Ectodermal cell (in vitro differentiated cells): ENCODE data around the gene STOX2.

Experiments used
- H3K27ac ChIP-seq: 2 replicates; pipeline ENCODE4 v1.7.0; 2013; ENCODE audit warnings: mild to moderate bottlenecking, low read depth, low read length; ENCODE audit not compliant: insufficient read depth, poor library complexity, severe bottlenecking
- H3K27me3 ChIP-seq: 2 replicates; pipeline ENCODE4 v1.7.0; 2013; ENCODE audit warnings: mild to moderate bottlenecking, low read length; ENCODE audit not compliant: insufficient read depth, control insufficient read depth, poor library complexity, severe bottlenecking
- H3K36me3 ChIP-seq: one replicate; pipeline ENCODE4 v1.7.0; 2013; ENCODE audit warnings: low read length; ENCODE audit not compliant: control insufficient read depth, insufficient read depth
- H3K4me1 ChIP-seq: one replicate; pipeline ENCODE4 v1.7.0; 2013; ENCODE audit warnings: low read length; ENCODE audit not compliant: control insufficient read depth, insufficient read depth
- H3K4me3 ChIP-seq: 2 replicates; pipeline ENCODE4 v1.7.0; 2013; ENCODE audit warnings: low read depth, low read length, control low read depth; ENCODE audit not compliant: insufficient read depth
- H3K9me3 ChIP-seq: 2 replicates; pipeline ENCODE4 v1.7.0; 2013; ENCODE audit warnings: mild to moderate bottlenecking, low read length, moderate library complexity; ENCODE audit not compliant: control insufficient read depth
- WGBS, 2 experiments: methylation state at CpG; one replicate each; pipeline ENCODE4 v1.1.7; 2013; ENCODE audit warnings: missing lambda C conversion rate in 2 of 2; 5-methylcytosine and 5-hydroxymethylcytosine counted together

STOX2 gene

GRCh38 chr4:183871581-183871980, 33.5 kb upstream of the STOX2 start:
- H3K4me3 ChIP-seq: no peak overlapping the region
- WGBS, 2 experiments: 100% methylated on average over 1 of the region's 4 CpGs; no CpG with 5 or more reads in 1 of the 2 experiments
- H3K9me3 ChIP-seq: no peaks in the 10 kb centered on the region
- H3K36me3 ChIP-seq: no peaks in the 10 kb centered on the region
- H3K27me3 ChIP-seq: no peaks in the 10 kb centered on the region
- no peaks in the 10 kb centered on the region for H3K4me1 ChIP-seq
- H3K27ac ChIP-seq: no peak overlapping the region

- Histone ChIP-seq H3K4me3 (no peak overlapping the region), H3K9me3 (no peaks in the 10 kb centered on the region), H3K4me1 (no peaks in the 10 kb centered on the region), H3K27me3 (no peaks in the 10 kb centered on the region), H3K27ac (no peak overlapping the region), H3K36me3 (no peaks in the 10 kb centered on the region)
- 96 to 97% methylated on average over 5 of the region's 5 CpGs for WGBS, 2 experiments
Measured at GRCh38 chr4:183872531-183872930, 32.6 kb upstream of the STOX2 start.

GRCh38 chr4:183873409-183874185, 31.5 kb upstream of the STOX2 start:
- 94 to 96% methylated on average over 7 of the region's 7 CpGs for WGBS, 2 experiments

GRCh38 chr4:183875251-183875825, 29.8 kb upstream of the STOX2 start:
- 90 to 93% methylated on average over 9 of the region's 10 CpGs for WGBS, 2 experiments
- H3K36me3 ChIP-seq: no peaks in the 10 kb centered on the region
- no peaks in the 10 kb centered on the region for H3K27me3 ChIP-seq
- H3K4me1 ChIP-seq: peaks cover 6% of the 10 kb centered on the region
- no peak overlapping the region for H3K4me3 ChIP-seq
- H3K9me3 ChIP-seq: no peaks in the 10 kb centered on the region
- H3K27ac ChIP-seq: no peak overlapping the region

More at GRCh38 chr4:183873409-183874185, 31.5 kb upstream of the STOX2 start:
- Histone ChIP-seq H3K27me3 (no peaks in the 10 kb centered on the region), H3K4me1 (no peaks in the 10 kb centered on the region), H3K9me3 (no peaks in the 10 kb centered on the region), H3K36me3 (no peaks in the 10 kb centered on the region), H3K27ac (no peak overlapping the region), H3K4me3 (no peak overlapping the region)

- Histone ChIP-seq H3K36me3 (no peaks in the 10 kb centered on the region), H3K9me3 (no peaks in the 10 kb centered on the region), H3K27me3 (no peaks in the 10 kb centered on the region), H3K27ac (no peak overlapping the region), H3K4me1 (peaks cover 6% of the 10 kb centered on the region), H3K4me3 (no peak overlapping the region)
- 80 to 82% methylated on average over 18 of the region's 18 CpGs for WGBS, 2 experiments
Measured at GRCh38 chr4:183876268-183876934, 28.7 kb upstream of the STOX2 start.

- Histone ChIP-seq H3K9me3 (no peaks in the 10 kb centered on the region), H3K27me3 (no peaks in the 10 kb centered on the region), H3K4me1 (peaks cover 6% of the 10 kb centered on the region), H3K27ac (no peak overlapping the region), H3K36me3 (no peaks in the 10 kb centered on the region), H3K4me3 (no peak overlapping the region)
- WGBS, 2 experiments: 37 to 48% methylated on average over 3 to 4 of the region's 4 CpGs
Measured at GRCh38 chr4:183878251-183878970, 26.7 kb upstream of the STOX2 start.

GRCh38 chr4:183885205-183885720, 19.8 kb upstream of the STOX2 start:
- WGBS, 2 experiments: 89% methylated on average over 7 of the region's 7 CpGs
- Histone ChIP-seq H3K4me1 (no peaks in the 10 kb centered on the region), H3K9me3 (no peaks in the 10 kb centered on the region), H3K27ac (no peak overlapping the region), H3K36me3 (no peaks in the 10 kb centered on the region), H3K27me3 (no peaks in the 10 kb centered on the region), H3K4me3 (no peak overlapping the region)

- no peaks in the 10 kb centered on the region for H3K36me3 ChIP-seq
- H3K4me3 ChIP-seq: no peak overlapping the region
- no peaks in the 10 kb centered on the region for H3K27me3 ChIP-seq
- no peaks in the 10 kb centered on the region for H3K4me1 ChIP-seq
- no peak overlapping the region for H3K27ac ChIP-seq
- 79 to 83% methylated on average over 4 of the region's 4 CpGs for WGBS, 2 experiments
- H3K9me3 ChIP-seq: no peaks in the 10 kb centered on the region
Measured at GRCh38 chr4:183887351-183887750, 17.8 kb upstream of the STOX2 start.

- H3K36me3 ChIP-seq: no peaks in the 10 kb centered on the region
- 91 to 95% methylated on average over 5 of the region's 5 CpGs for WGBS, 2 experiments
- H3K9me3 ChIP-seq: no peaks in the 10 kb centered on the region
- no peaks in the 10 kb centered on the region for H3K4me1 ChIP-seq
- no peak overlapping the region for H3K27ac ChIP-seq
- H3K27me3 ChIP-seq: no peaks in the 10 kb centered on the region
- no peak overlapping the region for H3K4me3 ChIP-seq
Measured at GRCh38 chr4:183888564-183888963, 16.5 kb upstream of the STOX2 start.
